Measurements from ENCODE around the gene SRPK2.
"Not testable (repeated sequence)": the region's sequence is repeated elsewhere in the genome, so short reads cannot be mapped to it uniquely, and the experiment has no call there.

SRPK2 gene

GRCh38 chr7:105215821-105216220, 172.9 kb downstream of the SRPK2 start:
- FAIRE-seq: no peak

- no peak for FAIRE-seq
Measured at GRCh38 chr7:105215182-105215581, 173.5 kb downstream of the SRPK2 start.

GRCh38 chr7:105213611-105214010, 175.1 kb downstream of the SRPK2 start:
- FAIRE-seq: no peak

GRCh38 chr7:105212212-105212611, 176.5 kb downstream of the SRPK2 start:
- no peak for FAIRE-seq

GRCh38 chr7:105210721-105211205, 178.0 kb downstream of the SRPK2 start:
- FAIRE-seq: no peak

GRCh38 chr7:105209870-105210269, 178.9 kb downstream of the SRPK2 start:
- peak; percentile 94 for FAIRE-seq

- no peak for FAIRE-seq
Measured at GRCh38 chr7:105209433-105209832, 179.3 kb downstream of the SRPK2 start.

GRCh38 chr7:105206985-105207384, 181.7 kb downstream of the SRPK2 start:
- no peak for FAIRE-seq

- FAIRE-seq: no peak
Measured at GRCh38 chr7:105205592-105206237, 183.0 kb downstream of the SRPK2 start.

- FAIRE-seq: no peak
Measured at GRCh38 chr7:105204953-105205352, 183.8 kb downstream of the SRPK2 start.

- no peak for FAIRE-seq
Measured at GRCh38 chr7:105204520-105204919, 184.2 kb downstream of the SRPK2 start.

- no peak for FAIRE-seq
Measured at GRCh38 chr7:105202616-105203015, 186.1 kb downstream of the SRPK2 start.

GRCh38 chr7:105199386-105199785, 189.3 kb downstream of the SRPK2 start:
- no peak for FAIRE-seq

- no peak for FAIRE-seq
Measured at GRCh38 chr7:105198223-105198622, 190.5 kb downstream of the SRPK2 start.

- FAIRE-seq: no peak
Measured at GRCh38 chr7:105196473-105196872, 192.2 kb downstream of the SRPK2 start.

GRCh38 chr7:105195891-105196290, 192.8 kb downstream of the SRPK2 start:
- no peak for FAIRE-seq

GRCh38 chr7:105194959-105195358, 193.8 kb downstream of the SRPK2 start:
- not testable (repeated sequence) for FAIRE-seq

GRCh38 chr7:105191331-105191730, 197.4 kb downstream of the SRPK2 start:
- FAIRE-seq: no peak

GRCh38 chr7:105189859-105190492, 198.7 kb downstream of the SRPK2 start:
- FAIRE-seq: no peak

- no peak for FAIRE-seq
Measured at GRCh38 chr7:105188201-105188600, 200.5 kb downstream of the SRPK2 start.

GRCh38 chr7:105187302-105188169, 201.2 kb downstream of the SRPK2 start:
- peak; percentile 5 for FAIRE-seq

- FAIRE-seq: no peak
Measured at GRCh38 chr7:105185290-105186010, 203.3 kb downstream of the SRPK2 start.

- FAIRE-seq: no peak
Measured at GRCh38 chr7:105180002-105180401, 208.7 kb downstream of the SRPK2 start.
